Calu3 (cell line): ENCODE measurements around the gene SPTB. TPM values are rescaled to one million over a fixed set of nuclear protein-coding genes. Genes with fewer than 3 reads are reported as not detected.

ENCODE experiments used
- BruUV-seq: library from RNA; stranded (reverse); fragments of 400-500 nt; replicated peaks from 2 replicates; lab custom pipeline; 2021; lab: Mats Ljungman, UMichigan
- CTCF ChIA-PET: fragments of 300-600 bp; sonication (Branson Sonifier 250); formaldehyde crosslinking; loops from one replicate; lab custom pipeline; 2022; ENCODE audit warnings: antibody characterized with exemption; lab: Charles Lee
- DNase-seq: peaks from one replicate; pipeline ENCODE4 v3.0.0; 2022
- H3K27ac Mint-ChIP-seq: one replicate; pipeline ENCODE4 v1.8.0; 2022; ENCODE audit warnings: mixed read lengths; ENCODE audit not compliant: unreplicated experiment
- H3K27me3 Mint-ChIP-seq: one replicate; pipeline ENCODE4 v1.8.0; 2022; ENCODE audit warnings: mixed read lengths; ENCODE audit not compliant: unreplicated experiment
- H3K36me3 Mint-ChIP-seq: one replicate; pipeline ENCODE4 v1.8.0; 2022; ENCODE audit warnings: mild to moderate bottlenecking, moderate library complexity, mixed read lengths; ENCODE audit not compliant: insufficient read depth, unreplicated experiment
- H3K4me1 Mint-ChIP-seq: one replicate; pipeline ENCODE4 v1.8.0; 2022; ENCODE audit warnings: mild to moderate bottlenecking, low read depth, mixed read lengths; ENCODE audit not compliant: unreplicated experiment
- H3K4me3 Mint-ChIP-seq: one replicate; pipeline ENCODE4 v1.8.0; 2022; ENCODE audit warnings: mild to moderate bottlenecking, low read depth, moderate library complexity, mixed read lengths; ENCODE audit not compliant: unreplicated experiment
- H3K9me3 Mint-ChIP-seq: one replicate; pipeline ENCODE4 v1.8.0; 2022; ENCODE audit warnings: low read depth, mixed read lengths; ENCODE audit not compliant: unreplicated experiment
- CTCF ChIP-seq: fragments of 200-600 bp; IDR thresholded peaks from one replicate; pipeline ENCODE4 v1.8.0; 2022; ENCODE audit warnings: antibody characterized with exemption; ENCODE audit not compliant: unreplicated experiment
- intact Hi-C: fragments of 100-400 bp; cut with micrococcal nuclease; formaldehyde crosslinking; loops from one replicate; pipeline ENCODE4 v1.10.0; 2022; ENCODE audit not compliant: unreplicated experiment
- total RNA-seq: library from RNA; stranded (reverse); gene quantifications from 2 replicates; pipeline ENCODE4 v1.2.3, GENCODE V29; 2022

The SPTB gene
- total RNA-seq, 1 experiment from 2014 or later: not detected

GRCh38 chr14:64720131-64720576 lies 159.6 kb downstream of the SPTB start:
- DNase-seq: peak; percentile 71
- intact Hi-C loops: no loop called here
- Mint-ChIP-seq H3K4me3 (peak overlapping the region; percentile 56), H3K9me3 (no peaks in the 10 kb centered on the region), H3K36me3 (peaks cover 35% of the 10 kb centered on the region), H3K27ac (peak overlapping the region; percentile 88), H3K27me3 (no peaks in the 10 kb centered on the region), H3K4me1 (peaks cover 85% of the 10 kb centered on the region)
- CTCF ChIA-PET: interaction anchor here (0.5 to 2.2 kb wide), 8 partner anchors 12 to 160 kb away, joined by 3 to 13 read pairs (median 4); partner anchors contain the start of genes PLEKHG3 and SPTB
- TF ChIP-seq CTCF: no peak
- BruUV-seq: no TSS peak

GRCh38 chr14:64719601-64720000 lies 160.1 kb downstream of the SPTB start:
- Mint-ChIP-seq H3K9me3 (no peaks in the 10 kb centered on the region), H3K27ac (peak overlapping the region; percentile 88), H3K36me3 (peaks cover 35% of the 10 kb centered on the region), H3K4me3 (peak overlapping the region; percentile 56), H3K4me1 (peaks cover 85% of the 10 kb centered on the region), H3K27me3 (no peaks in the 10 kb centered on the region)
- CTCF ChIA-PET: interaction anchor here (0.9 to 2.2 kb wide), 7 partner anchors 12 to 46 kb away, joined by 3 to 13 read pairs (median 5); partner anchors contain the start of gene PLEKHG3
- BruUV-seq: TSS peak; percentile 84
- no peak for DNase-seq
- no peak for TF ChIP-seq CTCF
- intact Hi-C loops: loop anchor here (5.0 kb wide), 1 partner anchor 47 kb away; no protein-coding TSS in a partner anchor

- Mint-ChIP-seq H3K27ac (peak overlapping the region; percentile 89), H3K27me3 (no peaks in the 10 kb centered on the region), H3K4me1 (peaks cover 80% of the 10 kb centered on the region), H3K36me3 (peaks cover 35% of the 10 kb centered on the region), H3K9me3 (no peaks in the 10 kb centered on the region), H3K4me3 (peak overlapping the region; percentile 15)
- TF ChIP-seq CTCF: no peak
- DNase-seq: no peak
- CTCF ChIA-PET: no interaction called here
- BruUV-seq: no TSS peak
- intact Hi-C loops: loop anchor here (5.0 kb wide), 1 partner anchor 46 kb away; no protein-coding TSS in a partner anchor
Observed at GRCh38 chr14:64718762-64719161, 160.9 kb downstream of the SPTB start.

- H3K4me3 Mint-ChIP-seq: peak overlapping the region; percentile 70
Observed at GRCh38 chr14:64717870-64718269, 161.8 kb downstream of the SPTB start.

More at GRCh38 chr14:64717870-64718269, 161.8 kb downstream of the SPTB start:
- TF ChIP-seq CTCF: no peak
- CTCF ChIA-PET: interaction anchor here (1.6 kb wide), 1 partner anchor 10 kb away, joined by 6 read pairs; no protein-coding TSS in a partner anchor
- H3K36me3 Mint-ChIP-seq: peaks cover 35% of the 10 kb centered on the region
- intact Hi-C loops: loop anchor here (5.0 kb wide), 1 partner anchor 46 kb away; no protein-coding TSS in a partner anchor
- H3K4me1 Mint-ChIP-seq: peaks cover 78% of the 10 kb centered on the region
- peak; percentile 38 for DNase-seq
- H3K9me3 Mint-ChIP-seq: peaks cover under 1% of the 10 kb centered on the region
- no peaks in the 10 kb centered on the region for H3K27me3 Mint-ChIP-seq
- peak overlapping the region; percentile 89 for H3K27ac Mint-ChIP-seq
- no TSS peak for BruUV-seq
